Fibroblast of lung (primary cell): Measurements from ENCODE around the gene HES3.

Experiments used
- EZH2 ChIP-seq: IDR thresholded peaks from 2 replicates; pipeline ENCODE4 v1.5.1; 2012; ENCODE audit warnings: low read length, control low read depth, mild to moderate bottlenecking; ENCODE audit errors: missing control alignments
- TF ChIP-seq, protein P1 (sequence below), 2 donors: IDR thresholded peaks in 1 of 2; conservative IDR thresholded peaks in 1 of 2; 1 replicate in 1 of 2; 2 replicates in 1 of 2; pipeline ENCODE4 v1.5.1; 2011 to 2012; ENCODE audit warnings: low read length in 2 of 2, control low read depth in 1 of 2, inconsistent platforms in 1 of 2, low read depth in 1 of 2, mild to moderate bottlenecking in 1 of 2

DNA sequence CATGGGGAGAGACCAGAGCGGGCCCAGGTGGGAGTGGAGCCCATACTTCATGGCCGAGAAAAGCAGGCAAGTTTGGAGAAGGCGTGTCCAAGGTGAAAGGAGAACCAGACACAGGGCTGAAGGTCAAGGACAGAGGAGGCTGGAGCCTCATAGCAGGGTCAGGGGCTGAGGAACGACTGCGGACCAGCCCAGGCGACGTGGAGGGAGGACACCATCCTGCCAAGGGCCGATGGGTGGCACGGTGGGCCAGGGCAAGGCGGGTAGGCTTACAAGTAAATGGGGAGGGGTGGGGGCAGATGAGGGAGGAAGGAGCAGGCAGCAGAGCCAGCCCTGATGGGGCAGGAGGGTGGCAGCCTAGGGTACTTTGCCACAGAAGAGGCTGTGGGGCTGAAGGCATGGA, 35.1 kb downstream of the HES3 start:
- TF ChIP-seq, protein P1, sequence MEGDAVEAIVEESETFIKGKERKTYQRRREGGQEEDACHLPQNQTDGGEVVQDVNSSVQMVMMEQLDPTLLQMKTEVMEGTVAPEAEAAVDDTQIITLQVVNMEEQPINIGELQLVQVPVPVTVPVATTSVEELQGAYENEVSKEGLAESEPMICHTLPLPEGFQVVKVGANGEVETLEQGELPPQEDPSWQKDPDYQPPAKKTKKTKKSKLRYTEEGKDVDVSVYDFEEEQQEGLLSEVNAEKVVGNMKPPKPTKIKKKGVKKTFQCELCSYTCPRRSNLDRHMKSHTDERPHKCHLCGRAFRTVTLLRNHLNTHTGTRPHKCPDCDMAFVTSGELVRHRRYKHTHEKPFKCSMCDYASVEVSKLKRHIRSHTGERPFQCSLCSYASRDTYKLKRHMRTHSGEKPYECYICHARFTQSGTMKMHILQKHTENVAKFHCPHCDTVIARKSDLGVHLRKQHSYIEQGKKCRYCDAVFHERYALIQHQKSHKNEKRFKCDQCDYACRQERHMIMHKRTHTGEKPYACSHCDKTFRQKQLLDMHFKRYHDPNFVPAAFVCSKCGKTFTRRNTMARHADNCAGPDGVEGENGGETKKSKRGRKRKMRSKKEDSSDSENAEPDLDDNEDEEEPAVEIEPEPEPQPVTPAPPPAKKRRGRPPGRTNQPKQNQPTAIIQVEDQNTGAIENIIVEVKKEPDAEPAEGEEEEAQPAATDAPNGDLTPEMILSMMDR (conservative IDR thresholded peaks at IDR 0.05 in 1 of 2, IDR thresholded peaks at IDR 0.05 in 1 of 2; ENCODE audit: low read depth in 1 of 2, low read length in 2 of 2): no peak
- no peak for TF ChIP-seq EZH2
